ENCODE results near the gene MMS22L. TPM values are rescaled to one million over a fixed set of nuclear protein-coding genes. Genes with fewer than 3 reads are reported as not detected.

The MMS22L gene
- total and polyA plus RNA-seq, 10 of the 15 experiments (the other 5 are each of a cell fraction or from before 2014, with no cell fraction given), result 5.0 to 33.9 (median 18.7) TPM

DNA sequence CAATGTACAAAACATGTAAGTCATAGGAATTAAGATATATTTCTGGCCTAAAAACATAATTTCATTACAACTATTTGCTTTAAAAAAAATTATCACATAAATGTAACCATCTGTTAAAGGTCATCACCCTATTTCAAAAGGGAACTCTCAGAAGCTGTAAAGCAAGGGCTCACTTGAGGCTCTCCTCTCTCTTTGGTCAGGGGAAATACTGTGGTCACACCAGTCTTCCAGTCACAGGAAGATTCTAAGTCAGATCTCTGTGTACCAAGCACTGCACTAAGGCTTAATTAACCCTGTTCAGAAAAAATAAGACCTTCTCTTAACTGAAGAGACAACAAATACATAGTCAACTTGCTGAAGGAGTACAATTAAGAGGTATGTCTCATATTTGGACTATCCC is 75.6 kb downstream of the MMS22L start:
- RAD21 ChIA-PET (ENCODE audit: unreplicated experiment), result interaction anchor here (1.1 kb wide), 1 partner anchor 8 kb away, joined by 3 read pairs; no protein-coding TSS in a partner anchor
- TF ChIP-seq JUNB (IDR thresholded peaks at IDR 0.05), result no peak
- no peak for TF ChIP-seq RUNX3 (IDR thresholded peaks at IDR 0.05; ENCODE audit: low read length)
- no peak for TF ChIP-seq ZZZ3 (IDR thresholded peaks at IDR 0.05; ENCODE audit: control insufficient read depth, insufficient read length, low read depth)
- TF ChIP-seq NR2F1 (conservative IDR thresholded peaks at IDR 0.05), result no peak
- no peak for TF ChIP-seq SUZ12 (IDR thresholded peaks at IDR 0.05; ENCODE audit: unreplicated experiment)
- TF ChIP-seq CBFB (IDR thresholded peaks at IDR 0.05; ENCODE audit: low read depth), result no peak
- TF ChIP-seq, protein P1, sequence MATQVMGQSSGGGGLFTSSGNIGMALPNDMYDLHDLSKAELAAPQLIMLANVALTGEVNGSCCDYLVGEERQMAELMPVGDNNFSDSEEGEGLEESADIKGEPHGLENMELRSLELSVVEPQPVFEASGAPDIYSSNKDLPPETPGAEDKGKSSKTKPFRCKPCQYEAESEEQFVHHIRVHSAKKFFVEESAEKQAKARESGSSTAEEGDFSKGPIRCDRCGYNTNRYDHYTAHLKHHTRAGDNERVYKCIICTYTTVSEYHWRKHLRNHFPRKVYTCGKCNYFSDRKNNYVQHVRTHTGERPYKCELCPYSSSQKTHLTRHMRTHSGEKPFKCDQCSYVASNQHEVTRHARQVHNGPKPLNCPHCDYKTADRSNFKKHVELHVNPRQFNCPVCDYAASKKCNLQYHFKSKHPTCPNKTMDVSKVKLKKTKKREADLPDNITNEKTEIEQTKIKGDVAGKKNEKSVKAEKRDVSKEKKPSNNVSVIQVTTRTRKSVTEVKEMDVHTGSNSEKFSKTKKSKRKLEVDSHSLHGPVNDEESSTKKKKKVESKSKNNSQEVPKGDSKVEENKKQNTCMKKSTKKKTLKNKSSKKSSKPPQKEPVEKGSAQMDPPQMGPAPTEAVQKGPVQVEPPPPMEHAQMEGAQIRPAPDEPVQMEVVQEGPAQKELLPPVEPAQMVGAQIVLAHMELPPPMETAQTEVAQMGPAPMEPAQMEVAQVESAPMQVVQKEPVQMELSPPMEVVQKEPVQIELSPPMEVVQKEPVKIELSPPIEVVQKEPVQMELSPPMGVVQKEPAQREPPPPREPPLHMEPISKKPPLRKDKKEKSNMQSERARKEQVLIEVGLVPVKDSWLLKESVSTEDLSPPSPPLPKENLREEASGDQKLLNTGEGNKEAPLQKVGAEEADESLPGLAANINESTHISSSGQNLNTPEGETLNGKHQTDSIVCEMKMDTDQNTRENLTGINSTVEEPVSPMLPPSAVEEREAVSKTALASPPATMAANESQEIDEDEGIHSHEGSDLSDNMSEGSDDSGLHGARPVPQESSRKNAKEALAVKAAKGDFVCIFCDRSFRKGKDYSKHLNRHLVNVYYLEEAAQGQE (IDR thresholded peaks at IDR 0.05; ENCODE audit: low read depth, low read length), result no peak
- TF ChIP-seq SIX5 (IDR thresholded peaks at IDR 0.05; ENCODE audit: low read depth, low read length, severe bottlenecking), result no peak
- no peak for TF ChIP-seq CHD2 (IDR thresholded peaks at IDR 0.05; ENCODE audit: borderline replicate concordance, low read depth, low read length)
- no peak for TF ChIP-seq KDM1A (IDR thresholded peaks at IDR 0.05; ENCODE audit: borderline replicate concordance)
- no peak for TF ChIP-seq NR2C2 (IDR thresholded peaks at IDR 0.05; ENCODE audit: borderline replicate concordance, control insufficient read depth, insufficient read length, low read depth)
- TF ChIP-seq RB1 (IDR thresholded peaks at IDR 0.05; ENCODE audit: borderline replicate concordance), result no peak
- TF ChIP-seq NFXL1 (IDR thresholded peaks at IDR 0.05; ENCODE audit: borderline replicate concordance), result no peak
- no peak for TF ChIP-seq STAT3 (IDR thresholded peaks at IDR 0.05; ENCODE audit: low read depth, low read length)
- TF ChIP-seq POU2F2 (IDR thresholded peaks at IDR 0.05; ENCODE audit: borderline replicate concordance, low read depth, low read length), result no peak
- DNase-seq (ENCODE audit: low read depth, low spot score) (no peak), FAIRE-seq (no peak), ATAC-seq (peak; percentile 37; the same call in 2 of the 3 replicates)
- in situ Hi-C loops (cut with MboI) (no loop called here), intact Hi-C loops (cut with micrococcal nuclease; ENCODE audit: unreplicated experiment) (no loop called here)
- no peak overlapping the region for H3K4me3 ChIP-seq
- no peaks in the 10 kb centered on the region for H3K36me3 ChIP-seq (ENCODE audit: control insufficient read depth in 2 of 2, insufficient read depth in 2 of 2, low read length in 1 of 2)
- no peak overlapping the region for H3K4me2 ChIP-seq (ENCODE audit: control insufficient read depth, insufficient read depth)
- no peaks in the 10 kb centered on the region for H3K9me3 ChIP-seq (replicated peaks; ENCODE audit: control insufficient read depth, insufficient read depth, low read length)
- SMC1A ChIA-PET (ENCODE audit: uncharacterized antibody, unreplicated experiment), result interaction anchor here (0.7 to 1.6 kb wide), 3 partner anchors 9 to 41 kb away, joined by 3 read pairs; no protein-coding TSS in a partner anchor
- CTCF ChIA-PET, result interaction anchor here (1.9 kb wide), 1 partner anchor 12 kb away, joined by 4 read pairs; no protein-coding TSS in a partner anchor
- no TSS peak for BruUV-seq (replicated peaks)
- no peak overlapping the region for H3K9ac ChIP-seq (ENCODE audit: control insufficient read depth, insufficient read depth, low read length)
- no peaks in the 10 kb centered on the region for H3K27me3 ChIP-seq (replicated peaks in 1 of 2; ENCODE audit: control insufficient read depth in 2 of 2, insufficient read depth in 2 of 2, low read length in 1 of 2)
- no peaks in the 10 kb centered on the region; the same call in 1 of the 2 replicates for H3K79me2 ChIP-seq (ENCODE audit: control insufficient read depth, insufficient read depth, low read length)
- POLR2A ChIA-PET, result no interaction called here
- H4K20me1 ChIP-seq (ENCODE audit: control insufficient read depth, insufficient read depth), result no peaks in the 10 kb centered on the region
- H3K27ac ChIP-seq (ENCODE audit: control insufficient read depth, insufficient read depth), result no peak overlapping the region
- no peak overlapping the region for H2AFZ ChIP-seq (ENCODE audit: control insufficient read depth, low read depth, low read length)
- no peaks in the 10 kb centered on the region for H3K4me1 ChIP-seq (ENCODE audit: control insufficient read depth, insufficient read depth, low read length)
